ENCODE data around the gene GRAMD2B. TPM values are rescaled to one million over a fixed set of nuclear protein-coding genes. Genes with fewer than 3 reads are reported as not detected.

The GRAMD2B gene
- total RNA-seq, 1 donor from 2014 or later, result 29.1 TPM

- H3K4me1 ChIP-seq (ENCODE audit: insufficient read depth, low read length), result peaks cover 7% of the 10 kb centered on the region
- H3K27me3 Mint-ChIP-seq (ENCODE audit: low read depth, unreplicated experiment), result no peaks in the 10 kb centered on the region
- no peak overlapping the region for H3K27ac ChIP-seq (ENCODE audit: low read depth, low read length)
- TF ChIP-seq EZH2 (IDR thresholded peaks at IDR 0.05; ENCODE audit: insufficient read depth, low read length) (no peak), CTCF (IDR thresholded peaks at IDR 0.05; ENCODE audit: insufficient read depth, low read depth, low read length) (no peak)
- H3K4me3 ChIP-seq (ENCODE audit: insufficient read depth, low read depth, low read length), result no peak overlapping the region
- no peak overlapping the region for H3K4me3 Mint-ChIP-seq (ENCODE audit: unreplicated experiment)
- no peak overlapping the region for H3K4me2 ChIP-seq (ENCODE audit: low read length)
- no peak for DNase-seq (ENCODE audit: low read depth)
- H3K27me3 ChIP-seq (ENCODE audit: insufficient read depth, low read length), result no peaks in the 10 kb centered on the region
- no peaks in the 10 kb centered on the region for H3K9me3 Mint-ChIP-seq (ENCODE audit: unreplicated experiment)
- H3K9ac ChIP-seq (ENCODE audit: low read length), result no peak overlapping the region
- H3K79me2 ChIP-seq (ENCODE audit: insufficient read depth, low read length), result no peaks in the 10 kb centered on the region
- H3K27ac Mint-ChIP-seq (ENCODE audit: unreplicated experiment), result no peak overlapping the region
- H2AFZ ChIP-seq (ENCODE audit: low read depth, low read length), result no peak overlapping the region
- H3K36me3 Mint-ChIP-seq (ENCODE audit: low read depth, unreplicated experiment), result peaks cover 2% of the 10 kb centered on the region
- FAIRE-seq, result no peak
- H3K9me3 ChIP-seq (ENCODE audit: insufficient read depth, low read depth, low read length), result no peaks in the 10 kb centered on the region
- H3K36me3 ChIP-seq (ENCODE audit: insufficient read depth, low read length), result no peaks in the 10 kb centered on the region
- H4K20me1 ChIP-seq (ENCODE audit: insufficient read depth, low read length), result no peaks in the 10 kb centered on the region
- peaks cover 4% of the 10 kb centered on the region for H3K4me1 Mint-ChIP-seq (ENCODE audit: low read depth, unreplicated experiment)
Measured at GRCh38 chr5:126535856-126536545, 112.8 kb downstream of the GRAMD2B start.

- Mint-ChIP-seq H3K27ac (ENCODE audit: unreplicated experiment) (no peak overlapping the region), H3K9me3 (ENCODE audit: unreplicated experiment) (no peaks in the 10 kb centered on the region), H3K36me3 (ENCODE audit: low read depth, unreplicated experiment) (peaks cover 2% of the 10 kb centered on the region), H3K27me3 (ENCODE audit: low read depth, unreplicated experiment) (no peaks in the 10 kb centered on the region), H3K4me3 (ENCODE audit: unreplicated experiment) (no peak overlapping the region), H3K4me1 (ENCODE audit: low read depth, unreplicated experiment) (peaks cover 1% of the 10 kb centered on the region)
- Histone ChIP-seq H3K9me3 (ENCODE audit: insufficient read depth, low read depth, low read length) (no peaks in the 10 kb centered on the region), H2AFZ (ENCODE audit: low read depth, low read length) (no peak overlapping the region), H3K27ac (ENCODE audit: low read depth, low read length) (no peak overlapping the region), H3K79me2 (ENCODE audit: insufficient read depth, low read length) (no peaks in the 10 kb centered on the region), H3K9ac (ENCODE audit: low read length) (no peak overlapping the region), H4K20me1 (ENCODE audit: insufficient read depth, low read length) (no peaks in the 10 kb centered on the region), H3K4me2 (ENCODE audit: low read length) (no peak overlapping the region), H3K27me3 (ENCODE audit: insufficient read depth, low read length) (no peaks in the 10 kb centered on the region), H3K4me1 (ENCODE audit: insufficient read depth, low read length) (peaks cover 5% of the 10 kb centered on the region), H3K36me3 (ENCODE audit: insufficient read depth, low read length) (no peaks in the 10 kb centered on the region), H3K4me3 (ENCODE audit: insufficient read depth, low read depth, low read length) (no peak overlapping the region)
- TF ChIP-seq EZH2 (IDR thresholded peaks at IDR 0.05; ENCODE audit: insufficient read depth, low read length) (no peak), CTCF (IDR thresholded peaks at IDR 0.05; ENCODE audit: insufficient read depth, low read depth, low read length) (no peak)
- DNase-seq (ENCODE audit: low read depth), result no peak
- no peak for FAIRE-seq
Measured at GRCh38 chr5:126536874-126537273, 113.7 kb downstream of the GRAMD2B start.

- Histone ChIP-seq H4K20me1 (ENCODE audit: insufficient read depth, low read length) (no peaks in the 10 kb centered on the region), H2AFZ (ENCODE audit: low read depth, low read length) (no peak overlapping the region), H3K4me3 (ENCODE audit: insufficient read depth, low read depth, low read length) (no peak overlapping the region), H3K79me2 (ENCODE audit: insufficient read depth, low read length) (no peaks in the 10 kb centered on the region), H3K9ac (ENCODE audit: low read length) (no peak overlapping the region), H3K4me1 (ENCODE audit: insufficient read depth, low read length) (peaks cover 3% of the 10 kb centered on the region), H3K27ac (ENCODE audit: low read depth, low read length) (peak overlapping the region; percentile 32), H3K4me2 (ENCODE audit: low read length) (no peak overlapping the region), H3K27me3 (ENCODE audit: insufficient read depth, low read length) (no peaks in the 10 kb centered on the region), H3K36me3 (ENCODE audit: insufficient read depth, low read length) (no peaks in the 10 kb centered on the region), H3K9me3 (ENCODE audit: insufficient read depth, low read depth, low read length) (no peaks in the 10 kb centered on the region)
- Mint-ChIP-seq H3K27me3 (ENCODE audit: low read depth, unreplicated experiment) (no peaks in the 10 kb centered on the region), H3K9me3 (ENCODE audit: unreplicated experiment) (no peaks in the 10 kb centered on the region), H3K27ac (ENCODE audit: unreplicated experiment) (peak overlapping the region; percentile 86), H3K36me3 (ENCODE audit: low read depth, unreplicated experiment) (peaks cover 2% of the 10 kb centered on the region), H3K4me3 (ENCODE audit: unreplicated experiment) (no peak overlapping the region), H3K4me1 (ENCODE audit: low read depth, unreplicated experiment) (no peaks in the 10 kb centered on the region)
- TF ChIP-seq EZH2 (IDR thresholded peaks at IDR 0.05; ENCODE audit: insufficient read depth, low read length), result no peak
- TF ChIP-seq CTCF (IDR thresholded peaks at IDR 0.05; ENCODE audit: insufficient read depth, low read depth, low read length), result no peak
- FAIRE-seq (no peak), DNase-seq (ENCODE audit: low read depth) (no peak)
Measured at GRCh38 chr5:126538579-126538978, 115.4 kb downstream of the GRAMD2B start.
